Endothelial cell of umbilical vein (primary cell): Measurements from ENCODE around the gene MYO18A. TPM values are rescaled to one million over a fixed set of nuclear protein-coding genes. Genes with fewer than 3 reads are reported as not detected.

Experiments
- BruUV-seq: library from RNA; stranded (reverse); fragments of 400-500 nt; replicated peaks from 2 replicates; lab custom pipeline; 2021; lab: Mats Ljungman, UMichigan
- CTCF ChIA-PET: fragments of 300-600, 350-600 bp; sonication (Branson Sonifier 250); formaldehyde crosslinking; loops from one replicate; lab custom pipeline; 2021; ENCODE audit warnings: antibody characterized with exemption, inconsistent platforms; lab: Charles Lee
- POLR2A ChIA-PET: fragments of 300-600, 350-600 bp; sonication (Branson Sonifier 250); formaldehyde crosslinking; loops from one replicate; lab custom pipeline; 2021; ENCODE audit warnings: antibody characterized with exemption, inconsistent platforms; lab: Charles Lee
- DNase-seq: peaks from one replicate; pipeline ENCODE4 v3.0.0-alpha.2; 2011; ENCODE audit warnings: low read depth, low spot score
- FAIRE-seq: peaks from 2 replicates; lab custom pipeline; 2011; peaks lifted over from hg19 to GRCh38; lab: Jason Lieb, UNC
- H2AFZ ChIP-seq: 2 replicates; pipeline ENCODE4 v1.6.0; 2012; ENCODE audit warnings: low read depth, low read length, control low read depth, inconsistent platforms
- H3K27ac ChIP-seq: 2 replicates; pipeline ENCODE4 v1.5.1; 2011; ENCODE audit warnings: low read depth, mild to moderate bottlenecking, control low read depth, low read length, moderate library complexity; ENCODE audit not compliant: insufficient read depth
- H3K27me3 ChIP-seq, 2 experiments: 2 replicates each; pipeline versions ENCODE4 v1.6.0 to v1.6.1; 2011; ENCODE audit warnings: low read length in 2 of 2, mixed read lengths in 1 of 2; ENCODE audit not compliant: control insufficient read depth in 2 of 2, insufficient read depth in 2 of 2
- H3K36me3 ChIP-seq, 2 experiments: 2 replicates in 1 of 2; 3 replicates in 1 of 2; pipeline ENCODE4 v1.5.1; 2011; ENCODE audit warnings: low read length in 2 of 2, mild to moderate bottlenecking in 1 of 2, moderate library complexity in 1 of 2; ENCODE audit not compliant: control insufficient read depth in 2 of 2, insufficient read depth in 2 of 2; ENCODE audit errors: extremely low read depth in 1 of 2
- H3K4me1 ChIP-seq: 3 replicates; pipeline ENCODE4 v1.5.1; 2011; ENCODE audit warnings: mild to moderate bottlenecking, low read length; ENCODE audit not compliant: control insufficient read depth, insufficient read depth; ENCODE audit errors: extremely low read depth
- H3K4me2 ChIP-seq: 2 replicates; pipeline ENCODE4 v1.6.1; 2011; ENCODE audit warnings: low read length, control low read depth, mixed read lengths; ENCODE audit not compliant: insufficient read depth
- H3K4me3 ChIP-seq, 3 experiments: fragments of 200-600 bp in 1 of 3; sonication (generic), shearing (Covaris generic) in 1 of 3; replicated peaks in 1 of 3; 2 replicates each; pipeline ENCODE4 v1.5.1; 2011 to 2016; ENCODE audit warnings: control low read depth in 3 of 3, low read length in 3 of 3, mild to moderate bottlenecking in 2 of 3, inconsistent platforms in 1 of 3, low read depth in 1 of 3, moderate library complexity in 1 of 3; ENCODE audit not compliant: insufficient read depth in 1 of 3
- H3K79me2 ChIP-seq: 2 replicates; pipeline ENCODE4 v1.6.0; 2012; ENCODE audit warnings: low read length, inconsistent platforms; ENCODE audit not compliant: control insufficient read depth, insufficient read depth
- H3K9ac ChIP-seq: replicated peaks from 2 replicates; pipeline ENCODE3; 2011; ENCODE audit warnings: low read length, control low read depth; ENCODE audit not compliant: insufficient read depth; ENCODE audit errors: extremely low read depth
- H3K9me1 ChIP-seq: replicated peaks from 3 replicates; pipeline ENCODE4 v1.6.0; 2011; ENCODE audit warnings: mild to moderate bottlenecking, low read length; ENCODE audit not compliant: control insufficient read depth, insufficient read depth; ENCODE audit errors: extremely low read depth
- H3K9me3 ChIP-seq: replicated peaks from 2 replicates; pipeline ENCODE4 v1.5.1; 2012; ENCODE audit warnings: low read length, inconsistent platforms; ENCODE audit not compliant: control insufficient read depth, insufficient read depth
- H4K20me1 ChIP-seq: replicated peaks from 2 replicates; pipeline ENCODE3; 2011; ENCODE audit warnings: mild to moderate bottlenecking, low read length; ENCODE audit not compliant: control insufficient read depth, insufficient read depth; ENCODE audit errors: extremely low read depth
- CTCF ChIP-seq, 2 donors: IDR thresholded peaks; 1 replicate in 1 of 2; 2 replicates in 1 of 2; pipeline ENCODE4 v1.5.1; 2011; ENCODE audit warnings: low read length in 2 of 2, mild to moderate bottlenecking in 2 of 2, moderate library complexity in 2 of 2, control low read depth in 1 of 2, inconsistent platforms in 1 of 2, low read depth in 1 of 2; ENCODE audit not compliant: insufficient read depth in 1 of 2; ENCODE audit errors: extremely low read depth in 1 of 2
- EZH2 ChIP-seq: IDR thresholded peaks from 2 replicates; pipeline ENCODE4 v1.6.1; 2012; ENCODE audit warnings: borderline replicate concordance, low read depth, mild to moderate bottlenecking, moderate library complexity, low read length, inconsistent platforms; ENCODE audit not compliant: severe bottlenecking
- FOS ChIP-seq: IDR thresholded peaks from 2 replicates; pipeline ENCODE4 v1.6.1; 2011; ENCODE audit warnings: mild to moderate bottlenecking, low read length, moderate library complexity, borderline replicate concordance; ENCODE audit not compliant: insufficient read depth
- GATA2 ChIP-seq: IDR thresholded peaks from 2 replicates; pipeline ENCODE4 v1.7.0; 2011; ENCODE audit warnings: low read depth, mild to moderate bottlenecking, moderate library complexity, mixed read lengths, low read length; ENCODE audit not compliant: insufficient read length, insufficient read depth
- JUN ChIP-seq: IDR thresholded peaks from 2 replicates; pipeline ENCODE4 v1.6.1; 2011; ENCODE audit warnings: borderline replicate concordance, low read depth; ENCODE audit not compliant: insufficient read length, insufficient read depth
- MAX ChIP-seq: IDR thresholded peaks from 2 replicates; pipeline ENCODE4 v1.6.1; 2011; ENCODE audit not compliant: insufficient read depth, insufficient read length
- MYC ChIP-seq: IDR thresholded peaks from one replicate; pipeline ENCODE4 v1.6.1; 2011; ENCODE audit warnings: mild to moderate bottlenecking, low read depth, low read length
- POLR2A ChIP-seq: IDR thresholded peaks from 2 replicates; pipeline ENCODE4 v1.6.1; 2012; ENCODE audit warnings: low read depth, mild to moderate bottlenecking, control low read depth, low read length
- POLR2AphosphoS5 ChIP-seq: IDR thresholded peaks from 2 replicates; pipeline ENCODE4 v1.6.1; 2012; ENCODE audit warnings: low read depth, mild to moderate bottlenecking, control low read depth, low read length, moderate library complexity; ENCODE audit not compliant: insufficient read depth
- dilution Hi-C: fragments of 300-500 bp; cut with MboI; formaldehyde crosslinking; loops from one replicate; pipeline ENCODE4 v1.15.0; 2019; ENCODE audit warnings: low sequenced_read_pairs; ENCODE audit not compliant: extremely low pct_ligation_motif_present
- intact Hi-C: fragments of 100-400 bp; cut with micrococcal nuclease; formaldehyde crosslinking; loops from one replicate; pipeline ENCODE4 v1.10.0; 2022
- polyA plus RNA-seq, 4 experiments: library from polyadenylated mRNA; depleted of rRNA in 3 of 4; stranded (reverse) in 3 of 4; unstranded in 1 of 4; fragments of >200 nt; gene quantifications; 2 replicates each; pipeline versions ENCODE4 v1.2.1 to v1.2.3, GENCODE V29; 2011 to 2012; ENCODE audit warnings: missing spikeins in 1 of 4
- total RNA-seq: library from RNA; stranded (reverse); gene quantifications from 2 replicates; pipeline ENCODE4 v1.2.3, GENCODE V29; 2021

The MYO18A gene
- total and polyA plus RNA-seq, 2 donors (not counting 3 experiments of a cell fraction or from before 2014, with no cell fraction given): 3.9 to 28.3 TPM

GRCh38 chr17:29048440-29049368 lies 131.5 kb downstream of the MYO18A start:
- Histone ChIP-seq H4K20me1 (no peaks in the 10 kb centered on the region), H3K4me3 (no peak overlapping the region), H2AFZ (no peak overlapping the region), H3K9me1 (no peaks in the 10 kb centered on the region), H3K27me3 (peaks cover 19 to 22% of the 10 kb centered on the region in 2 experiments), H3K9me3 (no peaks in the 10 kb centered on the region), H3K4me1 (no peaks in the 10 kb centered on the region), H3K36me3 (no peaks in the 10 kb centered on the region), H3K79me2 (no peaks in the 10 kb centered on the region), H3K9ac (no peak overlapping the region), H3K27ac (no peak overlapping the region), H3K4me2 (no peak overlapping the region)
- POLR2A ChIA-PET: no interaction called here
- DNase-seq (no peak), FAIRE-seq (no peak)
- CTCF ChIA-PET: interaction anchor here (1.3 to 2.9 kb wide), 4 partner anchors 16 to 83 kb away, joined by 3 to 13 read pairs (median 7); no protein-coding TSS in a partner anchor
- TF ChIP-seq FOS: no peak
- no peak for TF ChIP-seq MYC
- no peak for TF ChIP-seq MAX
- TF ChIP-seq POLR2AphosphoS5: no peak
- no peak for TF ChIP-seq POLR2A
- no peak for TF ChIP-seq EZH2
- TF ChIP-seq GATA2: no peak
- TF ChIP-seq CTCF (IDR thresholded peaks at IDR 0.05; ENCODE audit: extremely low read depth in 1 of 2, insufficient read depth in 1 of 2, low read depth in 1 of 2, low read length in 2 of 2): no peak
- TF ChIP-seq JUN: no peak
- no TSS peak for BruUV-seq
- dilution Hi-C loops (no loop called here), intact Hi-C loops (no loop called here)
